A673 (cell line): ENCODE measurements around the gene AGO3. TPM values are rescaled to one million over a fixed set of nuclear protein-coding genes. Genes with fewer than 3 reads are reported as not detected.

ENCODE experiments used
- BruUV-seq: library from RNA; stranded (reverse); fragments of 400-500 nt; replicated peaks from 2 replicates; lab custom pipeline; 2021; lab: Mats Ljungman, UMichigan
- CTCF ChIA-PET: fragments of 300-600 bp; sonication (Branson Sonifier 250); formaldehyde crosslinking; loops from one replicate; lab custom pipeline; 2022; ENCODE audit warnings: antibody characterized with exemption; lab: Charles Lee
- POLR2A ChIA-PET: fragments of 300-600 bp; sonication (Branson Sonifier 250); formaldehyde crosslinking; loops from one replicate; lab custom pipeline; 2022; ENCODE audit warnings: antibody characterized with exemption; ENCODE audit not compliant: low non-redundant PET; lab: Charles Lee
- DNase-seq: peaks from one replicate; pipeline ENCODE4 v3.0.0-alpha.2; 2015; ENCODE audit warnings: low spot score
- H3K27ac ChIP-seq: fragments of 200-600 bp; sonication (generic); 2 replicates; pipeline ENCODE4 v1.5.1; 2016; ENCODE audit warnings: mixed run types, low read depth, mild to moderate bottlenecking, mixed read lengths, antibody characterized with exemption, low read length; ENCODE audit not compliant: poor library complexity, severe bottlenecking
- H3K27me3 ChIP-seq: fragments of 200-600 bp; sonication (generic); replicated peaks from 2 replicates; pipeline ENCODE4 v1.6.1; 2017; ENCODE audit warnings: mixed run types, low read depth, mild to moderate bottlenecking, mixed read lengths, antibody characterized with exemption, low read length; ENCODE audit not compliant: insufficient read depth, poor library complexity
- H3K36me3 ChIP-seq: fragments of 200-600 bp; sonication (generic); 2 replicates; pipeline ENCODE4 v1.6.1; 2016; ENCODE audit warnings: mixed run types, mild to moderate bottlenecking, mixed read lengths, antibody characterized with exemption, low read length; ENCODE audit not compliant: insufficient read depth, poor library complexity, severe bottlenecking
- H3K4me1 ChIP-seq: fragments of 200-600 bp; sonication (generic); 2 replicates; pipeline ENCODE4 v1.6.1; 2017; ENCODE audit warnings: mixed run types, mild to moderate bottlenecking, mixed read lengths, antibody characterized with exemption, low read length; ENCODE audit not compliant: insufficient read depth, poor library complexity, severe bottlenecking
- H3K4me3 ChIP-seq: fragments of 200-600 bp; sonication (generic); 2 replicates; pipeline ENCODE4 v1.5.1; 2016; ENCODE audit warnings: low read depth, mixed run types, mild to moderate bottlenecking, mixed read lengths, low read length; ENCODE audit not compliant: poor library complexity, severe bottlenecking
- H3K9me3 ChIP-seq: fragments of 200-600 bp; sonication (generic); 2 replicates; pipeline ENCODE4 v1.6.1; 2016; ENCODE audit warnings: mixed run types, low read depth, mild to moderate bottlenecking, mixed read lengths, antibody characterized with exemption, low read length; ENCODE audit not compliant: poor library complexity, severe bottlenecking
- EZH2 ChIP-seq: fragments of 200-600 bp; sonication (generic); IDR thresholded peaks from 2 replicates; pipeline ENCODE4 v1.6.1; 2017; ENCODE audit warnings: borderline replicate concordance, low read depth, mild to moderate bottlenecking, mixed read lengths, antibody characterized with exemption, low read length; ENCODE audit not compliant: poor library complexity, severe bottlenecking
- intact Hi-C: fragments of 100-400 bp; cut with micrococcal nuclease; formaldehyde crosslinking; loops from one replicate; pipeline ENCODE4 v1.10.0; 2022; ENCODE audit not compliant: unreplicated experiment
- total RNA-seq: library from RNA; stranded (reverse); gene quantifications from 2 replicates; pipeline ENCODE4 v1.2.3, GENCODE V29; 2021
- TF ChIP-seq, protein P1 (sequence below): fragments of 300-800, 200-600 bp; sonication (generic); conservative IDR thresholded peaks from 2 replicates; pipeline ENCODE4 v1.5.1; 2017; ENCODE audit warnings: low read depth, mild to moderate bottlenecking, antibody characterized with exemption, low read length, moderate library complexity, mixed read lengths

Gene AGO3
- total RNA-seq, 1 experiment from 2014 or later = 44.2 TPM

DNA sequence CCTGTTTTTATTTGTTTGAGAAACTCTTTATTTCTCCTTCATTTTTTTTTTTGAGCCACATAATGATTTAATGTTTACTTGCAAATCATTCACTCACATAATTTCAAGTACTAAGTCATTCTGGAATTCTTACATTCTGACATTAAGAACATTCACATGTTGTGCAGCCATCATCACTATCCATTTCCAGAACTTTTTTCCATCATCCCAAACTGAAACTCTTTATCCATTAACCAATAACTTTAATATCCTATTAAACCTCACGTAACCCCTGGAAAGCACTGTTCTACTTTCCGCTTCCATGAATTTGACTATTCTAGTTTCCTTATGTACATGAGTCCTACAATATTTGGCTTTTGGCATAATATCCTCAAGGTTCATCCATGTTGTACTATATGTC lies 100.5 kb downstream of the AGO3 start:
- DNase-seq = no peak
- Histone ChIP-seq H3K4me3 (no peak overlapping the region), H3K27ac (no peak overlapping the region), H3K27me3 (no peaks in the 10 kb centered on the region), H3K4me1 (no peaks in the 10 kb centered on the region), H3K36me3 (peaks cover 21% of the 10 kb centered on the region), H3K9me3 (peaks cover 5% of the 10 kb centered on the region)
- BruUV-seq = no TSS peak
- TF ChIP-seq, protein P1, sequence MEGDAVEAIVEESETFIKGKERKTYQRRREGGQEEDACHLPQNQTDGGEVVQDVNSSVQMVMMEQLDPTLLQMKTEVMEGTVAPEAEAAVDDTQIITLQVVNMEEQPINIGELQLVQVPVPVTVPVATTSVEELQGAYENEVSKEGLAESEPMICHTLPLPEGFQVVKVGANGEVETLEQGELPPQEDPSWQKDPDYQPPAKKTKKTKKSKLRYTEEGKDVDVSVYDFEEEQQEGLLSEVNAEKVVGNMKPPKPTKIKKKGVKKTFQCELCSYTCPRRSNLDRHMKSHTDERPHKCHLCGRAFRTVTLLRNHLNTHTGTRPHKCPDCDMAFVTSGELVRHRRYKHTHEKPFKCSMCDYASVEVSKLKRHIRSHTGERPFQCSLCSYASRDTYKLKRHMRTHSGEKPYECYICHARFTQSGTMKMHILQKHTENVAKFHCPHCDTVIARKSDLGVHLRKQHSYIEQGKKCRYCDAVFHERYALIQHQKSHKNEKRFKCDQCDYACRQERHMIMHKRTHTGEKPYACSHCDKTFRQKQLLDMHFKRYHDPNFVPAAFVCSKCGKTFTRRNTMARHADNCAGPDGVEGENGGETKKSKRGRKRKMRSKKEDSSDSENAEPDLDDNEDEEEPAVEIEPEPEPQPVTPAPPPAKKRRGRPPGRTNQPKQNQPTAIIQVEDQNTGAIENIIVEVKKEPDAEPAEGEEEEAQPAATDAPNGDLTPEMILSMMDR = no peak
- no peak for TF ChIP-seq EZH2
- intact Hi-C loops = no loop called here
- ChIA-PET POLR2A (no interaction called here), CTCF (no interaction called here)

DNA sequence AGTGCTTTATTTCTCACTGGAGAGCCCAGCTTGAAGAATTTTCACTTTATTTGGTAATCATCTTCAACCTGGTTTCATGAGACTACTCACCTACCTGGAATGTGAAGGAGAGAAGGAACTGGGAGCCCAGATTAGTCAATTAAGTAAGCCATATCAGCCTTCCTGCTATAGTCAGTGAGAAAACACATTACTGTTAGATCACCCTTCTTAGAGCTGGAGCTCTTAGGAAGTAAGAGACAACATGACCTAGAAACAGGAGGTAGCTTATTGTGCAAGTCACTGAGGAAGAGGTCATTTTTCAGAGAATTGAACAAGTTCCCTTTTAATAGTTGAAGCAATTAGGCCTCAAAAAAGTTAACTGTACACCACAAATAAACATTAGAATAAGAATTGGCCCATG lies 103.8 kb downstream of the AGO3 start:
- ChIA-PET POLR2A (no interaction called here), CTCF (no interaction called here)
- TF ChIP-seq, protein P1 = no peak
- no peak for TF ChIP-seq EZH2
- no peak for DNase-seq
- Histone ChIP-seq H3K4me3 (no peak overlapping the region), H3K36me3 (peaks cover 28% of the 10 kb centered on the region), H3K27me3 (no peaks in the 10 kb centered on the region), H3K9me3 (no peaks in the 10 kb centered on the region), H3K4me1 (no peaks in the 10 kb centered on the region), H3K27ac (no peak overlapping the region)
- no TSS peak for BruUV-seq
- intact Hi-C loops = no loop called here

DNA sequence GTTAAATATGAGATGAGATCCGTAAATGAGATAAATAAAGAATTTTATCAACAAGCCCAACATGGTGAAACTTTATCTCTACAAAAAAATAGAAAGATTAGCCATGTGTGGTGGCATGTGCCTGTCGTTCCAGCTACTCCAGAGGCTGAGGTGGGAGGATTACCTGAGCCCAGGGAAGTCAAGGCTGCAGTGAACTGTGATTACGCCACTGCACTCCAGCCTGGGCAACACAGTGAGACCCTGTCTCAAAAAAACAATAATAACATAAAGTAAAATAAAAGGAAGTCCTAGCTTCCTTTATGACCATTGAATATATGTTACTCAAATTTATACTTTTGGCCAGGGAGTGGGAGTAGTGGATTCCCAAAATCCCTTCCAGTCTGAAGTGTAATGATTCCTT lies 104.2 kb downstream of the AGO3 start:
- no peaks in the 10 kb centered on the region for H3K9me3 ChIP-seq
- POLR2A ChIA-PET = no interaction called here
- no peak overlapping the region for H3K4me3 ChIP-seq
- H3K4me1 ChIP-seq = no peaks in the 10 kb centered on the region
- no peaks in the 10 kb centered on the region for H3K27me3 ChIP-seq
- peaks cover 29% of the 10 kb centered on the region for H3K36me3 ChIP-seq
- CTCF ChIA-PET = no interaction called here
- TF ChIP-seq EZH2 = no peak
- TF ChIP-seq, protein P1 = no peak
- H3K27ac ChIP-seq = no peak overlapping the region
- intact Hi-C loops = no loop called here
- no peak for DNase-seq
- no TSS peak for BruUV-seq
